ENCODE results near the gene FBXW4. TPM values are rescaled to one million over a fixed set of nuclear protein-coding genes. Genes with fewer than 3 reads are reported as not detected.

Gene FBXW4
- total and polyA plus RNA-seq, 9 of the 15 experiments (the other 6 are each of a cell fraction or from before 2014, with no cell fraction given) = 1.0 to 10.6 (median 5.4) TPM

GRCh38 chr10:101576211-101576863 is 118.6 kb downstream of the FBXW4 start (continued):
- TF ChIP-seq, protein P1, sequence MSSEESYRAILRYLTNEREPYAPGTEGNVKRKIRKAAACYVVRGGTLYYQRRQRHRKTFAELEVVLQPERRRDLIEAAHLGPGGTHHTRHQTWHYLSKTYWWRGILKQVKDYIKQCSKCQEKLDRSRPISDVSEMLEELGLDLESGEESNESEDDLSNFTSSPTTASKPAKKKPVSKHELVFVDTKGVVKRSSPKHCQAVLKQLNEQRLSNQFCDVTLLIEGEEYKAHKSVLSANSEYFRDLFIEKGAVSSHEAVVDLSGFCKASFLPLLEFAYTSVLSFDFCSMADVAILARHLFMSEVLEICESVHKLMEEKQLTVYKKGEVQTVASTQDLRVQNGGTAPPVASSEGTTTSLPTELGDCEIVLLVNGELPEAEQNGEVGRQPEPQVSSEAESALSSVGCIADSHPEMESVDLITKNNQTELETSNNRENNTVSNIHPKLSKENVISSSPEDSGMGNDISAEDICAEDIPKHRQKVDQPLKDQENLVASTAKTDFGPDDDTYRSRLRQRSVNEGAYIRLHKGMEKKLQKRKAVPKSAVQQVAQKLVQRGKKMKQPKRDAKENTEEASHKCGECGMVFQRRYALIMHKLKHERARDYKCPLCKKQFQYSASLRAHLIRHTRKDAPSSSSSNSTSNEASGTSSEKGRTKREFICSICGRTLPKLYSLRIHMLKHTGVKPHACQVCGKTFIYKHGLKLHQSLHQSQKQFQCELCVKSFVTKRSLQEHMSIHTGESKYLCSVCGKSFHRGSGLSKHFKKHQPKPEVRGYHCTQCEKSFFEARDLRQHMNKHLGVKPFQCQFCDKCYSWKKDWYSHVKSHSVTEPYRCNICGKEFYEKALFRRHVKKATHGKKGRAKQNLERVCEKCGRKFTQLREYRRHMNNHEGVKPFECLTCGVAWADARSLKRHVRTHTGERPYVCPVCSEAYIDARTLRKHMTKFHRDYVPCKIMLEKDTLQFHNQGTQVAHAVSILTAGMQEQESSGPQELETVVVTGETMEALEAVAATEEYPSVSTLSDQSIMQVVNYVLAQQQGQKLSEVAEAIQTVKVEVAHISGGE (CRISPR knock-in tag; IDR thresholded peaks at IDR 0.05) = peak in 1 of 3 experiments; percentile 33; a peak in 1 of 6 replicates
- TF ChIP-seq USF2 (CRISPR knock-in tag; IDR thresholded peaks at IDR 0.05) (no peak), ZNF384 (IDR thresholded peaks at IDR 0.05; ENCODE audit: low read depth, low read length) (0 out of 2 replicates have a peak, but pooled peaks have one; percentile 39), ELF2 (CRISPR knock-in tag; IDR thresholded peaks at IDR 0.05) (no peak), AFF1 (IDR thresholded peaks at IDR 0.05; ENCODE audit: low read depth in 1 of 2, partially characterized antibody in 2 of 2) (peak in 1 of 2 experiments; percentile 29), ZFX (CRISPR knock-in tag; IDR thresholded peaks at IDR 0.05) (peak; percentile 44; the same call in 1 of the 2 replicates)
- TF ChIP-seq, protein P2, sequence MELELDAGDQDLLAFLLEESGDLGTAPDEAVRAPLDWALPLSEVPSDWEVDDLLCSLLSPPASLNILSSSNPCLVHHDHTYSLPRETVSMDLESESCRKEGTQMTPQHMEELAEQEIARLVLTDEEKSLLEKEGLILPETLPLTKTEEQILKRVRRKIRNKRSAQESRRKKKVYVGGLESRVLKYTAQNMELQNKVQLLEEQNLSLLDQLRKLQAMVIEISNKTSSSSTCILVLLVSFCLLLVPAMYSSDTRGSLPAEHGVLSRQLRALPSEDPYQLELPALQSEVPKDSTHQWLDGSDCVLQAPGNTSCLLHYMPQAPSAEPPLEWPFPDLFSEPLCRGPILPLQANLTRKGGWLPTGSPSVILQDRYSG (tag; conservative IDR thresholded peaks at IDR 0.05; ENCODE audit: low read depth) = 0 out of 2 replicates have a peak, but pooled peaks have one; percentile 34

All from K562 (cell line).